H1 (cell line): ENCODE measurements around the gene PLXNA4. TPM values are rescaled to one million over a fixed set of nuclear protein-coding genes. Genes with fewer than 3 reads are reported as not detected.

Experiments used
- CTCF ChIA-PET: fragments of 300-600 bp; sonication (Branson Sonifier 250); formaldehyde crosslinking; loops from one replicate; lab custom pipeline; 2021; ENCODE audit not compliant: partially characterized antibody; lab: Charles Lee
- POLR2A ChIA-PET: fragments of 300-600 bp; sonication (Branson Sonifier 250); formaldehyde crosslinking; loops from one replicate; lab custom pipeline; 2021; ENCODE audit warnings: inconsistent platforms; ENCODE audit not compliant: partially characterized antibody; lab: Charles Lee
- DNase-seq, 2 experiments: peaks; one replicate each; pipeline versions ENCODE4 v3.0.0 to v3.0.0-alpha.2; 2010 to 2022; ENCODE audit warnings: low spot score in 2 of 2, low read depth in 1 of 2, mixed read lengths in 1 of 2
- FAIRE-seq: peaks from 2 replicates; lab custom pipeline; 2011; peaks lifted over from hg19 to GRCh38; lab: Jason Lieb, UNC
- H2AFZ ChIP-seq: 2 replicates; pipeline ENCODE4 v1.8.1; 2012; ENCODE audit warnings: low read length, inconsistent platforms
- H2AK5ac ChIP-seq: 2 replicates; pipeline ENCODE4 v1.6.1; 2013; ENCODE audit warnings: low read depth, low read length
- H2BK120ac ChIP-seq: replicated peaks from 2 replicates; pipeline ENCODE3; 2013; ENCODE audit warnings: low read depth, low read length, inconsistent platforms
- H2BK12ac ChIP-seq: 2 replicates; pipeline ENCODE4 v1.6.1; 2013; ENCODE audit warnings: low read depth, low read length
- H2BK15ac ChIP-seq: 2 replicates; pipeline ENCODE4 v1.6.1; 2013; ENCODE audit warnings: low read length
- H2BK20ac ChIP-seq: 2 replicates; pipeline ENCODE4 v1.6.1; 2013; ENCODE audit warnings: low read length
- H2BK5ac ChIP-seq: 2 replicates; pipeline ENCODE4 v1.6.1; 2013; ENCODE audit warnings: low read depth, low read length
- H3K14ac ChIP-seq: 2 replicates; pipeline ENCODE4 v1.6.1; 2013; ENCODE audit warnings: inconsistent platforms; ENCODE audit not compliant: insufficient read length
- H3K18ac ChIP-seq: 2 replicates; pipeline ENCODE4 v1.6.1; 2013; ENCODE audit warnings: low read length; ENCODE audit errors: extremely low read depth
- H3K23ac ChIP-seq: 2 replicates; pipeline ENCODE4 v1.6.1; 2013; ENCODE audit warnings: inconsistent platforms; ENCODE audit not compliant: insufficient read length
- H3K23me2 ChIP-seq: 2 replicates; pipeline ENCODE4 v1.6.1; 2013; ENCODE audit warnings: low read depth, low read length
- H3K27ac ChIP-seq: 2 replicates; pipeline ENCODE4 v1.6.1; 2011; ENCODE audit warnings: low read depth, low read length, inconsistent platforms
- H3K27me3 ChIP-seq, 4 experiments: replicated peaks in 1 of 4; 1 replicate in 1 of 4; 2 replicates in 3 of 4; pipeline versions ENCODE4 v1.6.1 to v1.8.1; 2011 to 2013; ENCODE audit warnings: low read length in 3 of 4, mild to moderate bottlenecking in 3 of 4, inconsistent platforms in 2 of 4, mixed read lengths in 2 of 4, moderate library complexity in 1 of 4; ENCODE audit not compliant: control insufficient read depth in 3 of 4, insufficient read depth in 3 of 4; ENCODE audit errors: extremely low read depth in 1 of 4
- H3K36me3 ChIP-seq, 4 experiments: 2 replicates each; pipeline versions ENCODE4 v1.6.1 to v1.8.1; 2011 to 2013; ENCODE audit warnings: mild to moderate bottlenecking in 4 of 4, low read length in 3 of 4, moderate library complexity in 2 of 4, control low read depth in 1 of 4, inconsistent platforms in 1 of 4; ENCODE audit not compliant: insufficient read depth in 4 of 4, control insufficient read depth in 2 of 4
- H3K4ac ChIP-seq: replicated peaks from 2 replicates; pipeline ENCODE3; 2013; ENCODE audit warnings: low read length, low read depth, mixed read lengths, inconsistent platforms; ENCODE audit not compliant: insufficient read length
- H3K4me1 ChIP-seq, 4 experiments: replicated peaks in 1 of 4; 1 replicate in 1 of 4; 2 replicates in 3 of 4; pipeline versions ENCODE4 v1.6.1 to v1.8.1; 2011 to 2013; ENCODE audit warnings: low read length in 3 of 4, inconsistent platforms in 2 of 4, mixed read lengths in 1 of 4; ENCODE audit not compliant: insufficient read depth in 4 of 4, control insufficient read depth in 3 of 4
- H3K4me2 ChIP-seq, 2 experiments: 2 replicates each; pipeline versions ENCODE4 v1.6.1 to v1.8.1; 2011 to 2013; ENCODE audit warnings: low read depth in 2 of 2, low read length in 2 of 2, control low read depth in 1 of 2, inconsistent platforms in 1 of 2, mild to moderate bottlenecking in 1 of 2; ENCODE audit not compliant: insufficient read depth in 1 of 2
- H3K4me3 ChIP-seq, 4 experiments: fragments of 200-600, 300-600 bp in 1 of 4; sonication (generic), shearing (Covaris generic), sonication (Bioruptor Twin) in 1 of 4; 2 replicates each; pipeline versions ENCODE4 v1.5.1 to v1.8.1; 2011 to 2016; ENCODE audit warnings: low read length in 4 of 4, low read depth in 3 of 4, control low read depth in 2 of 4, inconsistent platforms in 2 of 4, mild to moderate bottlenecking in 2 of 4, mixed read lengths in 1 of 4, moderate library complexity in 1 of 4; ENCODE audit not compliant: insufficient read depth in 2 of 4; ENCODE audit errors: extremely low read depth in 1 of 4
- H3K56ac ChIP-seq: replicated peaks from 2 replicates; pipeline ENCODE3; 2013; ENCODE audit warnings: low read depth, mild to moderate bottlenecking, mixed read lengths, low read length, inconsistent platforms; ENCODE audit not compliant: insufficient read length
- H3K79me1 ChIP-seq: 2 replicates; pipeline ENCODE4 v1.6.1; 2013; ENCODE audit warnings: low read depth, low read length, control low read depth
- H3K79me2 ChIP-seq, 2 experiments: 2 replicates each; pipeline versions ENCODE4 v1.6.1 to v1.8.1; 2012 to 2013; ENCODE audit warnings: low read length in 2 of 2, mild to moderate bottlenecking in 2 of 2, inconsistent platforms in 1 of 2; ENCODE audit not compliant: insufficient read depth in 2 of 2, control insufficient read depth in 1 of 2
- H3K9ac ChIP-seq, 4 experiments: replicated peaks in 1 of 4; 1 replicate in 1 of 4; 2 replicates in 3 of 4; pipeline versions ENCODE4 v1.6.1 to v1.8.1; 2011 to 2013; ENCODE audit warnings: low read depth in 3 of 4, low read length in 3 of 4, control low read depth in 2 of 4, mild to moderate bottlenecking in 2 of 4, moderate library complexity in 2 of 4, inconsistent platforms in 1 of 4; ENCODE audit errors: extremely low read depth in 1 of 4
- H3K9me3 ChIP-seq, 2 experiments: 2 replicates each; pipeline versions ENCODE4 v1.6.1 to v1.8.1; 2012 to 2013; ENCODE audit warnings: mild to moderate bottlenecking in 2 of 2, moderate library complexity in 2 of 2, control low read depth in 1 of 2, inconsistent platforms in 1 of 2, low read depth in 1 of 2, low read length in 1 of 2, mixed read lengths in 1 of 2; ENCODE audit not compliant: insufficient read depth in 2 of 2
- H4K20me1 ChIP-seq, 2 experiments: replicated peaks in 1 of 2; 2 replicates each; pipeline versions ENCODE3 to v1.8.1; 2011 to 2013; ENCODE audit warnings: inconsistent platforms in 2 of 2, low read length in 2 of 2, mild to moderate bottlenecking in 1 of 2; ENCODE audit not compliant: insufficient read depth in 2 of 2, control insufficient read depth in 1 of 2
- H4K5ac ChIP-seq: 2 replicates; pipeline ENCODE4 v1.6.1; 2013; ENCODE audit warnings: low read length, low read depth, mixed read lengths, inconsistent platforms; ENCODE audit not compliant: insufficient read length
- H4K8ac ChIP-seq: 2 replicates; pipeline ENCODE4 v1.8.0; 2013; ENCODE audit warnings: mild to moderate bottlenecking, moderate library complexity, low read length, inconsistent platforms; ENCODE audit not compliant: insufficient read depth; ENCODE audit errors: extremely low read depth
- H4K91ac ChIP-seq: replicated peaks from 2 replicates; pipeline ENCODE3; 2013; ENCODE audit warnings: low read length, mixed read lengths, inconsistent platforms; ENCODE audit not compliant: insufficient read length
- GTF2F1 ChIP-seq: IDR thresholded peaks from 2 replicates; pipeline ENCODE4 v1.6.1; 2012; ENCODE audit warnings: low read depth, low read length, improper control_type of control experiment, borderline replicate concordance
- WGBS, 2 experiments: shearing (Covaris generic) in 1 of 2; methylation state at CpG; one replicate each; pipeline versions ENCODE4 v1.1.6 to v1.1.7; 2013 to 2015; ENCODE audit warnings: low lambda C conversion rate in 2 of 2, mixed read lengths in 2 of 2, inconsistent platforms in 1 of 2, low coverage in 1 of 2, missing lambda C conversion rate in 1 of 2; ENCODE audit not compliant: insufficient replicate concordance in 2 of 2, insufficient coverage in 1 of 2, insufficient read length in 1 of 2; ENCODE audit errors: extremely low coverage in 1 of 2, missing lambda C conversion rate in 1 of 2; 5-methylcytosine and 5-hydroxymethylcytosine counted together
- polyA plus RNA-seq, 7 experiments: library from polyadenylated mRNA; depleted of rRNA in 3 of 7; stranded (reverse) in 5 of 7; unstranded in 2 of 7; fragments of >200 nt in 5 of 7; fragments of 200-250 nt in 2 of 7; gene quantifications; 1 replicate in 5 of 7; 2 replicates in 1 of 7; 4 replicates in 1 of 7; pipeline versions ENCODE4 v1.2.1 to v1.2.3, GENCODE V29; 2011 to 2013; ENCODE audit warnings: missing spikeins in 2 of 7, mixed read lengths in 2 of 7
- total RNA-seq: library from RNA; stranded (reverse); fragmentation: NEBNext Ultra II Directional; extraction: Animal tissue kit (Norgen Biotek cat#: 25700); gene quantifications from 2 replicates; pipeline ENCODE4 v1.2.1, GENCODE V29; 2021

PLXNA4 gene
- total and polyA plus RNA-seq, 2 of the 8 experiments (the other 6 are each of a cell fraction or from before 2014, with no cell fraction given): 0.76 to 0.79 TPM

DNA sequence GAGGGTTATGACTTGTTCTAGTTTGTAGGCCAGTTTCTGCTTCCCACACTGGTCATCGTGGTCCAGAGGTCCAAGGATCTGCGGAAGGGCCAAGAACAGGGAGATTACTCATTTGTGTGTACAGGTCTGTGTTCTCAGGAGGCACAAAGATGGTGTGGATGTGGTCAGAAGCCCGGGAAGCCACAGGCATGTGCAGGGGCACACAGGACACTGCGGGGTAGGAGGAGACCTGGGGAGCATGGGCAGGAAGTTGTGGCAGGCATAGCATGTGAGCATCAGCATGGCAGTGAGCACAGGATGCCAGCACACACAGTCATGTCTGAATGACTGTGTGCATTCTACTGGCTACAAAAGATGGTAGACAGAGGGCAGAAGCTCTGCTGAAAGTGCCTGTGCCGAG, 445.8 kb downstream of the PLXNA4 start:
- Histone ChIP-seq H4K8ac (peak overlapping the region; percentile 29; the same call in 1 of the 2 replicates), H3K9me3 (no peaks in the 10 kb centered on the region), H3K4me1 (peaks cover 0 to 6% (median 2%) of the 10 kb centered on the region in 4 experiments; a peak in 3 of 7 replicates), H3K23ac (no peak overlapping the region), H3K18ac (no peak overlapping the region), H3K14ac (no peak overlapping the region), H4K20me1 (no peaks in the 10 kb centered on the region), H2BK5ac (no peak overlapping the region; the same call in 1 of the 2 replicates), H3K56ac (no peak overlapping the region), H3K4ac (no peak overlapping the region), H3K27ac (no peak overlapping the region), H2BK120ac (no peak overlapping the region), H3K79me1 (no peaks in the 10 kb centered on the region), H3K27me3 (no peaks in the 10 kb centered on the region; a peak in 1 of 7 replicates), H2BK20ac (no peak overlapping the region), H2BK12ac (no peak overlapping the region), H3K4me3 (no peak overlapping the region), H3K23me2 (no peaks in the 10 kb centered on the region), H2AFZ (no peak overlapping the region), H3K36me3 (no peaks in the 10 kb centered on the region), H3K79me2 (no peaks in the 10 kb centered on the region), H3K9ac (no peak overlapping the region), H2BK15ac (peak overlapping the region; percentile 66; the same call in 1 of the 2 replicates), H3K4me2 (no peak overlapping the region), H4K5ac (no peak overlapping the region), H2AK5ac (no peak overlapping the region), H4K91ac (no peak overlapping the region)
- FAIRE-seq (no peak), DNase-seq (no peak)
- 86% methylated on average over 5 of the region's 5 CpGs; no CpG with 5 or more reads in 1 of the 2 experiments for WGBS, 2 experiments
- ChIA-PET CTCF (interaction anchor here (0.6 to 1.2 kb wide), 4 partner anchors 9 to 421 kb away, joined by 3 read pairs; no protein-coding TSS in a partner anchor), POLR2A (no interaction called here)
- TF ChIP-seq GTF2F1: no peak
